ENCODE measurements around the gene CDH8. TPM values are rescaled to one million over a fixed set of nuclear protein-coding genes. Genes with fewer than 3 reads are reported as not detected.

Gene CDH8
- total RNA-seq, 1 experiment from 2014 or later: 5.7 TPM

GRCh38 chr16:62064173-62064572 is 27.9 kb upstream of the CDH8 start:
- Histone ChIP-seq H2AFZ (ENCODE audit: low read length) (no peak overlapping the region), H3K27me3 (ENCODE audit: low read length) (0 out of 2 replicates have a peak, but pooled peaks cover 15% of the 10 kb centered on the region), H3K36me3 (ENCODE audit: low read depth, low read length) (no peaks in the 10 kb centered on the region), H3K27ac (ENCODE audit: low read length) (no peak overlapping the region), H3K9ac (ENCODE audit: low read length) (no peak overlapping the region), H3F3A (ENCODE audit: low read length, unreplicated experiment) (no peaks in the 10 kb centered on the region), H3K4me1 (ENCODE audit: insufficient read depth, low read length) (no peaks in the 10 kb centered on the region), H3K9me3 (ENCODE audit: low read length) (no peaks in the 10 kb centered on the region), H3K4me3 (ENCODE audit: low read length) (no peak overlapping the region), H3K4me2 (ENCODE audit: low read length) (no peak overlapping the region), H3K9me2 (replicated peaks; ENCODE audit: low read length) (no peaks in the 10 kb centered on the region), H3K79me2 (ENCODE audit: low read length) (no peaks in the 10 kb centered on the region), H4K20me1 (ENCODE audit: low read length) (no peaks in the 10 kb centered on the region)
- TF ChIP-seq EZH2 (IDR thresholded peaks at IDR 0.05; ENCODE audit: low read length, unreplicated experiment) (no peak), EZH2phosphoT487 (IDR thresholded peaks at IDR 0.05; ENCODE audit: borderline replicate concordance, low read length) (no peak), CTCF (conservative IDR thresholded peaks at IDR 0.05; ENCODE audit: low read depth, low read length) (no peak)
- intact Hi-C loops (cut with micrococcal nuclease): no loop called here
- DNase-seq (no peak), ATAC-seq (no peak)
- ChIA-PET CTCF (no interaction called here), POLR2A (ENCODE audit: unreplicated experiment) (no interaction called here)
- no TSS peak for BruUV-seq (replicated peaks)

DNA sequence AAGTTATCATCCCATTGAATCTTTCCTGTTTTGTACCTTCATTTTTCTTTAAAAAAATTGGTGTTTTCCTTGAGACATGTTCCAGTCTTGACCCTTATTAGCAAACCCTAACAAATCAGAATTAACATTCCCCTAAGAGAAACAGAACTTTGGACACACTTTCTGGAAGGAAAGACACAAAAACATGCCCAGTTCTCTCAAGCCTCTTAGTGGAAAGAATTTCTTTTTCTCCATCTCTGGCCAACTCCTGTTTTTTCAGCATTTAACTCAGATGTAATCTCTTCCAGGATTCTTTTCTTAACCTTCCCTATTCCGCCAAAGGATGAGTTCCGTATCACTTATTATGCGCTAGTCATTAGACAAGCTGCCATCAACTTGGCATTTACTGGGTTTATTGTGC is 23.9 kb upstream of the CDH8 start:
- Histone ChIP-seq H3K4me1 (ENCODE audit: insufficient read depth, low read length) (no peaks in the 10 kb centered on the region), H3K9ac (ENCODE audit: low read length) (no peak overlapping the region), H3K27ac (ENCODE audit: low read length) (no peak overlapping the region), H3K4me2 (ENCODE audit: low read length) (no peak overlapping the region), H3K27me3 (ENCODE audit: low read length) (0 out of 2 replicates have a peak, but pooled peaks cover 15% of the 10 kb centered on the region), H3K9me3 (ENCODE audit: low read length) (no peaks in the 10 kb centered on the region), H3K36me3 (ENCODE audit: low read depth, low read length) (no peaks in the 10 kb centered on the region), H3K79me2 (ENCODE audit: low read length) (no peaks in the 10 kb centered on the region), H4K20me1 (ENCODE audit: low read length) (no peaks in the 10 kb centered on the region), H2AFZ (ENCODE audit: low read length) (no peak overlapping the region), H3K9me2 (replicated peaks; ENCODE audit: low read length) (no peaks in the 10 kb centered on the region), H3F3A (ENCODE audit: low read length, unreplicated experiment) (no peaks in the 10 kb centered on the region), H3K4me3 (ENCODE audit: low read length) (no peak overlapping the region)
- CTCF ChIA-PET: no interaction called here
- DNase-seq (no peak), ATAC-seq (no peak)
- no TSS peak for BruUV-seq (replicated peaks)
- TF ChIP-seq EZH2phosphoT487 (IDR thresholded peaks at IDR 0.05; ENCODE audit: borderline replicate concordance, low read length): no peak
- TF ChIP-seq CTCF (conservative IDR thresholded peaks at IDR 0.05; ENCODE audit: low read depth, low read length): no peak
- no peak for TF ChIP-seq EZH2 (IDR thresholded peaks at IDR 0.05; ENCODE audit: low read length, unreplicated experiment)
- intact Hi-C loops (cut with micrococcal nuclease): no loop called here
- POLR2A ChIA-PET (ENCODE audit: unreplicated experiment): no interaction called here

GRCh38 chr16:62059527-62059926 is 23.3 kb upstream of the CDH8 start:
- CTCF ChIA-PET: no interaction called here

More at GRCh38 chr16:62059527-62059926, 23.3 kb upstream of the CDH8 start:
- POLR2A ChIA-PET (ENCODE audit: unreplicated experiment): no interaction called here
- H2AFZ ChIP-seq (ENCODE audit: low read length): no peak overlapping the region
- H3K79me2 ChIP-seq (ENCODE audit: low read length): no peaks in the 10 kb centered on the region
- no peak for TF ChIP-seq EZH2phosphoT487 (IDR thresholded peaks at IDR 0.05; ENCODE audit: borderline replicate concordance, low read length)
- H3K27me3 ChIP-seq (ENCODE audit: low read length): 0 out of 2 replicates have a peak, but pooled peaks cover 15% of the 10 kb centered on the region
- H3K36me3 ChIP-seq (ENCODE audit: low read depth, low read length): no peaks in the 10 kb centered on the region
- no peaks in the 10 kb centered on the region for H4K20me1 ChIP-seq (ENCODE audit: low read length)
- ATAC-seq (no peak), DNase-seq (no peak)
- H3K4me2 ChIP-seq (ENCODE audit: low read length): no peak overlapping the region
- H3K9me3 ChIP-seq (ENCODE audit: low read length): no peaks in the 10 kb centered on the region
- intact Hi-C loops (cut with micrococcal nuclease): no loop called here
- H3K27ac ChIP-seq (ENCODE audit: low read length): no peak overlapping the region
- H3K9ac ChIP-seq (ENCODE audit: low read length): no peak overlapping the region
- BruUV-seq (replicated peaks): no TSS peak
- H3K9me2 ChIP-seq (replicated peaks; ENCODE audit: low read length): no peaks in the 10 kb centered on the region
- no peaks in the 10 kb centered on the region for H3F3A ChIP-seq (ENCODE audit: low read length, unreplicated experiment)
- no peak overlapping the region for H3K4me3 ChIP-seq (ENCODE audit: low read length)
- H3K4me1 ChIP-seq (ENCODE audit: insufficient read depth, low read length): no peaks in the 10 kb centered on the region

Data from PC-3 (cell line).